ENCODE data around the gene CD81.

The CD81 gene

GRCh38 chr11:2391181-2391975 is 14.3 kb downstream of the CD81 start:
- Histone ChIP-seq H3K9me2 (replicated peaks; ENCODE audit: insufficient read depth, low read length) (no peaks in the 10 kb centered on the region), H3K79me2 (ENCODE audit: insufficient read depth, low read length) (peaks cover 69% of the 10 kb centered on the region), H4K20me1 (ENCODE audit: low read depth, low read length) (no peaks in the 10 kb centered on the region), H2AFZ (ENCODE audit: low read depth, low read length, severe bottlenecking) (no peak overlapping the region), H3K9me3 (ENCODE audit: insufficient read depth, low read length) (no peaks in the 10 kb centered on the region), H3K4me2 (ENCODE audit: low read depth, low read length, poor library complexity, severe bottlenecking) (peak overlapping the region; percentile 79), H3K9ac (ENCODE audit: low read length) (peak overlapping the region; percentile 40; the same call in 1 of the 2 replicates), H3K36me3 (ENCODE audit: low read length) (no peaks in the 10 kb centered on the region), H3K4me3 (ENCODE audit: insufficient read depth, low read length, poor library complexity, severe bottlenecking) (no peak overlapping the region), H3K27me3 (ENCODE audit: low read length) (no peaks in the 10 kb centered on the region), H3K27ac (ENCODE audit: low read depth, low read length) (peak overlapping the region; percentile 97), H3F3A (ENCODE audit: insufficient read depth) (peaks cover 37% of the 10 kb centered on the region)
- no peak for TF ChIP-seq CTCF (IDR thresholded peaks at IDR 0.05; ENCODE audit: insufficient read depth, low read length, poor library complexity, severe bottlenecking)
- no peak for TF ChIP-seq EZH2phosphoT487 (conservative IDR thresholded peaks at IDR 0.05; ENCODE audit: low read length)

- Histone ChIP-seq H3K9ac (ENCODE audit: low read length) (peak overlapping the region; percentile 42), H3K4me2 (ENCODE audit: low read depth, low read length, poor library complexity, severe bottlenecking) (peak overlapping the region; percentile 79), H4K20me1 (ENCODE audit: low read depth, low read length) (no peaks in the 10 kb centered on the region), H3K27me3 (ENCODE audit: low read length) (no peaks in the 10 kb centered on the region), H3K36me3 (ENCODE audit: low read length) (no peaks in the 10 kb centered on the region), H3K27ac (ENCODE audit: low read depth, low read length) (peak overlapping the region; percentile 97), H2AFZ (ENCODE audit: low read depth, low read length, severe bottlenecking) (no peak overlapping the region), H3K4me3 (ENCODE audit: insufficient read depth, low read length, poor library complexity, severe bottlenecking) (no peak overlapping the region), H3K79me2 (ENCODE audit: insufficient read depth, low read length) (peaks cover 59% of the 10 kb centered on the region), H3F3A (ENCODE audit: insufficient read depth) (peaks cover 27% of the 10 kb centered on the region), H3K9me2 (replicated peaks; ENCODE audit: insufficient read depth, low read length) (no peaks in the 10 kb centered on the region), H3K9me3 (ENCODE audit: insufficient read depth, low read length) (no peaks in the 10 kb centered on the region)
- no peak for TF ChIP-seq CTCF (IDR thresholded peaks at IDR 0.05; ENCODE audit: insufficient read depth, low read length, poor library complexity, severe bottlenecking)
Observed at GRCh38 chr11:2392241-2392959, 15.3 kb downstream of the CD81 start.

GRCh38 chr11:2393111-2393868 is 16.2 kb downstream of the CD81 start:
- no peaks in the 10 kb centered on the region for H3K36me3 ChIP-seq (ENCODE audit: low read length)
- peak overlapping the region; percentile 97 for H3K27ac ChIP-seq (ENCODE audit: low read depth, low read length)
- H3K4me3 ChIP-seq (ENCODE audit: insufficient read depth, low read length, poor library complexity, severe bottlenecking) = no peak overlapping the region
- H3K27me3 ChIP-seq (ENCODE audit: low read length) = no peaks in the 10 kb centered on the region
- H3K9ac ChIP-seq (ENCODE audit: low read length) = peak overlapping the region; percentile 42
- no peaks in the 10 kb centered on the region for H3K9me3 ChIP-seq (ENCODE audit: insufficient read depth, low read length)
- H3K9me2 ChIP-seq (replicated peaks; ENCODE audit: insufficient read depth, low read length) = no peaks in the 10 kb centered on the region
- H3K4me2 ChIP-seq (ENCODE audit: low read depth, low read length, poor library complexity, severe bottlenecking) = peak overlapping the region; percentile 79
- no peaks in the 10 kb centered on the region for H4K20me1 ChIP-seq (ENCODE audit: low read depth, low read length)
- H3K79me2 ChIP-seq (ENCODE audit: insufficient read depth, low read length) = peaks cover 50% of the 10 kb centered on the region
- H2AFZ ChIP-seq (ENCODE audit: low read depth, low read length, severe bottlenecking) = no peak overlapping the region
- peaks cover 28% of the 10 kb centered on the region for H3F3A ChIP-seq (ENCODE audit: insufficient read depth)
- TF ChIP-seq EZH2phosphoT487 (conservative IDR thresholded peaks at IDR 0.05; ENCODE audit: low read length) = no peak
- no peak for TF ChIP-seq CTCF (IDR thresholded peaks at IDR 0.05; ENCODE audit: insufficient read depth, low read length, poor library complexity, severe bottlenecking)

All from SU-DHL-6 (cell line).